ENCODE data around the gene CD8A.
"Not testable (repeated sequence)": the region's sequence is repeated elsewhere in the genome, so short reads cannot be mapped to it uniquely, and the experiment has no call there.

Gene CD8A

DNA sequence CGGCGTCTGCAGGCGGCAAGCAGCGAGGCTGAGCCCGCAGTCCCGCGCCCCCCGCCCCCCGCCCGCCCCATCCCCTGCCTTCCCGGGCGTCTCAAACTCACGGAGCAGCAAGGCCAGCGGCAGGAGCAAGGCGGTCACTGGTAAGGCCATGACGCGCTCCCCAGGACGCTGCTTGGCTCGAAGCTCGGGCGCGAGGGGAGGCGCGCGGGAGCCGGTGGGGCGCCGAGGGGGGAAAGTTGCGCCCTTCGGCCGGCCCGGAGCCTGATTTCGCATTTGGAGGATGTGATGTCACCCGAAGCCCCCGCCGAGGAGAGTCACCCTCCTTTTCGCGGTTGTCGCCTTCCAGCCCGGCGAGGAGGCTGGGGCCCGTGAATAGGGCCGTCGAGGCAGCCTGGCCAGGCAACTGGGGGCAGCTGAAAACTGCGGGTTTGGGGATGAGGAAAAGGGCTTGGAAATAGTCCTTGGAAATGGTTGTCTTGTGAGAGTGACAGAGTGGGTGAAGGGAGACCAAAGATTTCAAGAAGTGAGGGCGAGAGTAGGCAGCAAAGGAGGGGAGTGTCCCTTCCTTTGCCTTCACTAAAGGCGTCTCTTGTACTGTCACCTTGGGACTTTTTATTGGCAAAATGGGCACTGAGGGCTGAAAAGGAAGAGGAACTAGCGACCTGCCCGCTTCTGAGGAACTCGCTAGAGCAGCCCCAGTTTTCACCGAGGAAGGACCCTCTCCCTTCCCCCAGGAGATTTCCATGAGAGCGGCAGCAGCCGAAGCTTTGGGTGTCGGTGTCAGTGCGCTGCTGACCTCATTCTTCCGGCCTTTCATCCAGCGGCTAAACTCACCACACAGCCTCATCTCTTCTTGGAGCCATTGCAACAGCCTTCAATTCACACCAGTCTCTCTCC lies at the start of gene CD8A:
Gene CD8A (minus strand): TSS at position 238 of the 897 bp plus-strand sequence. CDS start 88 bp downstream, at position 150.
- no peak for FAIRE-seq
- DNase-seq (ENCODE audit: low spot score), result no peak

DNA sequence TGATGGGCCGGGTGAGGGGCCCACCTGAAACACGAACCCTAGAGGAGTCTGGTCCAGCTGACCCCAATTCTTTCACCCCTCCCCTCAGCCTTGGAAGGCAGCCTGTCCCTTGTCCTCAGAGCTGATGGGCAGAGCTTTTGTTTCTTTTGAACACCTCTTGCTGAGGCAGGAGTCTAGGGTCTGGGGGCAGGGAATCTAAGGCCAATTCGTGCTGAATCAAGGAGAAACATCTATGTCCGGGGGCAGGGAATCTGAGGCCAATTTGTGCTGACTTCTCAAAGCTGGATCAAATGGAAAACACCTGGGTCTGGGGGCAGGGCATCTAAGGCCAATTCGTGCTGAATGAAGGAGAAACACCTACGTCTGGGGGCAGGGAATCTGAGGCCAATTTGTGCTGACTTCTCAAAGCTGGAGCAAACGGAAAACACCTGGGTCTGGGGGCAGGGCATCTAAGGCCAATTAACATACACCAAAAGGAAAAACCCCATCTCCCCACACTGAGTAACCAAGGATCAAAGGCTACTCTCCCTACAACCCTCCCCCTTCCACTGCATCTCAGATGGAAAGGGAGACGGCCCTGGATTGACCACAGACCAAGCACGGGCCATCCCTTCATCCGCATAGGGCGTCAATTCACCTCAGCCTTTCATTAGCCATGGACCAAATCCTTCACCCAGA lies 49.3 kb upstream of the CD8A start:
- not testable (repeated sequence) for FAIRE-seq; DNase-seq (ENCODE audit: low spot score)

- DNase-seq (ENCODE audit: low spot score), result not testable (repeated sequence)
Observed at GRCh38 chr2:86839455-86839854, 48.7 kb upstream of the CD8A start.

DNA sequence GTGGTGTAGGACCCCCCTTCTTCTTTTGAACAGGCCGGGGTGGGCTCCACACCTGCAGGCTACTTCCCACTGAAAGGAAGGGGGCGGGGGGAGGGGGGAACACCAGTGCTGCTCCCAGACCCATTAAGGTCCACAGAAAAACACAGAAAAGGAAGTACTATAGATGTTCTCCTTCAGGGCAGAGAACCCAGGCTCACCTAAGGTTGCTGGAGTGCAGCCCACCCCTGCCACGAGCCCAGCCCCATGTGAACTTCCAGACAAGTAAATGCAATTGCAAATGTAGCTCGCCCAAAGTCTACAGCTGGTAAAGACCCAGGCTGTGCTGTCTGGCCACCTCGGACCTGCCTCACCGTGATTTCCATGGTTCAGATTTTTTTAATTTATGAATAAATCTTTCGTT lies 47.0 kb upstream of the CD8A start:
- FAIRE-seq; DNase-seq (ENCODE audit: low spot score): not testable (repeated sequence)

More at GRCh38 chr2:86839455-86839854, 48.7 kb upstream of the CD8A start:
- not testable (repeated sequence) for FAIRE-seq

- DNase-seq (ENCODE audit: low spot score), result peak; percentile 37
- peak; percentile 91 for FAIRE-seq
Observed at GRCh38 chr2:86836915-86837695, 46.4 kb upstream of the CD8A start.

DNA sequence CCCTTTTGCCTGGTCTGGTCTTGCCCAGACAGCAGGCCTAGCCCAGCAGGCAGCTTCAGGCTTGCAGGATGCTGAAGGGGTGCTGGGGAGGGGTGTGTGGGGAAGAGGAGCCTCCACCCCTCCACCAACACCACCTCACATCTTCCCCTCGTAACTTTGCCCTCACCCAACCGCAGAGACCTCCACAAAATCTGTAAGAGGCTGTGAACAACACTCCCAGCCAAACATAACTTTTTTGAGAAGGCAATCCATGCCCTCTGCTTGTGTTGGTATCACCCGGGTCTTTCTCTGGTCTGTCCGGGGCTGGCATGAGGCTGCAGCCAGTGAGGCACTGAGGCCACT lies 44.8 kb upstream of the CD8A start:
- not testable (repeated sequence) for FAIRE-seq; DNase-seq (ENCODE audit: low spot score)

GRCh38 chr2:86833315-86833714 lies 42.6 kb upstream of the CD8A start:
- DNase-seq (ENCODE audit: low spot score), result no peak
- FAIRE-seq, result no peak

DNA sequence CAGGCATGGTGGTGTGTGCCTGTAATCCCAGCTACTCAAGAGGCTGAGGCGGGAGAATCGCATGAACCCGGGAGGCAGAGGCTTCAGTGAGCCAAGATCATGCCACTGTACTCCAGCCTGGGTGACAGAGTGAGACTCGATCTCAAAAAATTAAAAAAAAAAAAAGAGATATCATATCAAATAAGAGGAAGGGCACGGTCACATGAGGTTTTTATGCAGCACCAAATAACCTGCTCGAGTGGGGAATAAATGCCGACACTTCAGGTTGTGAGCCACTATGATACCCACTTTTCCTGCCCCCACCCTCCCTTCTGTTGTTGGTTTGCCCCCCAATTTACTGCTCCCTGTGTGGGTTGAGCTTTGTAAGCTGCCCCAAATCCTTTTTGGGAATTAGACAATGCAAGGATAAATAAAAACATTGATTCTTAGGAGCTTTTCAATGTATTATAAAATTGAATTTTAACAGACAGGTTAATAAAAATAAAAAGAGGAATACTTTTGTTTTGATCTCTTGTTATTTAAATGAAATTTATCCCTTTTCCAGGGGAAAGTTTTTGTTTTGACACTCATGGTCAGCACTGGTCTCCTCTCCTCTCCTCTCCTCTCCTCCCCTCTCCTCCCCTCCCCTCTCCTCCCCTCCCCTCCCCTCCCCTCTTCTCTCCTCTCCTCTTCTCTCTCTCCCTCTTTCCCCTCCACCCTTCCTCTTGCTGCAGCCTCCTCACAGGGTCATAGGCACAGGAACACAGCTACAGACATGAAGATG lies 41.8 kb upstream of the CD8A start:
- no peak for FAIRE-seq
- no peak for DNase-seq (ENCODE audit: low spot score)

DNA sequence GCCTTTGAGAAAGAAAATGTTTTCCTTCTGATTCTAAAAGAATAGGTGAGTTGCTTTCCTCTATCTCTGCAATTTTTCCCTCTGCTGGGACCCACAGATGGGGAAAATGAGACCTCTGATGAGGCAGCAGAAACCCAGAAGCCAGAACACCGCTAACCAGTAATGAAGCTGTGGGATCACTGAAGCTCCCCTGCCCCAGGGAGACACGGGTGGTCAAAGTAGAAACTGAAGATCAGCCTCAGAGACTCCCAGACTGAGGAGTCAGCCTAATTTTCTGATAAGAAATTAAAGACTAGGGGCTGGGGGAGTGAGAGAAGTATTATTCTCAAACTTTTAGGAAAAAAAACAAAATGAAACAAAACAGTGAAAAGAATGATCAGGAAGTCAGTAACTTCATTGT lies 40.8 kb upstream of the CD8A start:
- DNase-seq (ENCODE audit: low spot score) (no peak), FAIRE-seq (no peak)

DNA sequence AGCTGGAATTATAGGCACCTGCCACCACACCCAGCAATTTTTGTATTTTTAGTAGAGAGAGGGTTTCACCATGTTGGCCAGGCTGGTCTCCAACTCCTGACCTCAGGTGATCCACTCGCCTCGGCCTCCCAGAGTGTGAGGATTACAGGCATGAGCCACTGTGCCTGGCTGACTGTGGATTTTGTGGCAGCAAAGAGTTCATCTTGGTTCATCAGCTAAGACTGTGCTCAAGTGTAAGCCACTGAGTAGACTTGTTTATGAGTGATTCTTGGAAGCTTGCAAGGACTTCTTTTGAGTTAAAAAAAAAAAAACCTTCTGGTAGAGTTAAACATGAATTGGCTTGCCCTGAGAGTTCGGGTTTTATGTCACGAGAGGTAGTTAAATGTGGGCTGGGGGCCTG lies 36.2 kb upstream of the CD8A start:
- no peak for DNase-seq (ENCODE audit: low spot score)

DNA sequence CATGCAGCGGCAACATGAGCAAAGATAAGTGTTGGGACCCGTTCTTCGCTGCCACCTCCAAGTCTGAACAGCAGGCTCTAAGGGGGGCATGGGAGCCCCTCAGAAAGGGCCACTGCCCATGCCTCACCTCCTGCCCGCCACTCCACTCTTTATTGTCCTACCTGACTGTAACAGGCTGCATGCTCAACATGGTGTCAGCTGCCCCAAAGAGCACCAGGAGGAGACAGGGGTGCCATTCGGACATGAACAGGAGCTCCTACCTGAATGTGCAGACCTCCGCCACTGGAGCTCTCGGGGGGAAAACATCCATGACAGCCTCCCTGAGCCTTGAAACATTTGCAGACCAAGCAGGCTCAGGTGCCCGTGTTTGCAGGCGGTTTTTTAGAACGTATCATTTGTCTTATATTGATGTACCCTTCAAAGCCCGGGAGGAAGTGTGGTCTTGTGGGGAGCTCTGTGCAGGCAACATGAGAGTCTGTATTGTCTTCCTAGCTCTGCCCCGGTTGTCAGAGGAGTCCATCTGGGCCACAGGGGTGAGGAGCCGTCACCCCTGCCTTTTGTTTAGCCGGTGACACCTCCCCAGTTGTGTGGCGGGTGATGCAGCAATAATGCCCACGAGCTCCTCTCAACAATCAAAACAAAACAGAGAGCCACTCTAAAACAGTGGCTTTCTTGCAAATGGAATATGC lies 35.1 kb upstream of the CD8A start:
- FAIRE-seq, result no peak
- no peak for DNase-seq (ENCODE audit: low spot score)

More for the DNA sequence above, 36.2 kb upstream of the CD8A start:
- no peak for FAIRE-seq

DNA sequence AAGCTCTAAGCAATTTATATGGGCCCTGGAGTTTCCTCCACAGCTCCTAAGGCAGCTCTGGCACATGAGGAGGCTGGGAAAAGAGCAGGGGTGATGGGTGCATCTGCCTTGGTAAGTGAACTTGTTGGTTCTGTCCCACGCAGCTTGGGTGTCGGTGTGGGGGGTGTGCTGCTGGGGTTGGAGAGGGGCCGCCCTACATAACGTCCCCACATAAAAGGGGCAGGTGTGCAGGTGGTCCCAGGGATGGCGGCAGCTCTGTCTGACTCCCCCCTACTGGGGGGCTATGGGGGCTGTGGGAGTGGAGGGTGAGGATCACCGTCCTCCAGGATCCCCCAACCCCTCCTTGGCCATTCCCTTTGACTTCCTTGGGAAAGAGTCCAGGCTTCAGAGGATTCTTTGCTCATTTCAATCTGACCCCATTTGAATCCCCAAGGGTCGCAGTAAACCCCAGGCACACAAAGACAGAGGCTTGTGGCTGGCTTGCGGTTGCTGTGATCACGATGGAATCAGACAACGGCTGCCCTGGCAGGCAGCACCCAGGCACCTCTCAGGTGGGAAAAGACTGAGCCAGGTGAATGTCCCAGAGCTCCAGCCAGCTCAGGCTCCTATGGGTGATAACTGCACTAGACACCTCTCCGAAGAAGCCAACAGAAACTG lies 34.5 kb upstream of the CD8A start:
- no peak for FAIRE-seq
- DNase-seq (ENCODE audit: low spot score), result no peak

DNA sequence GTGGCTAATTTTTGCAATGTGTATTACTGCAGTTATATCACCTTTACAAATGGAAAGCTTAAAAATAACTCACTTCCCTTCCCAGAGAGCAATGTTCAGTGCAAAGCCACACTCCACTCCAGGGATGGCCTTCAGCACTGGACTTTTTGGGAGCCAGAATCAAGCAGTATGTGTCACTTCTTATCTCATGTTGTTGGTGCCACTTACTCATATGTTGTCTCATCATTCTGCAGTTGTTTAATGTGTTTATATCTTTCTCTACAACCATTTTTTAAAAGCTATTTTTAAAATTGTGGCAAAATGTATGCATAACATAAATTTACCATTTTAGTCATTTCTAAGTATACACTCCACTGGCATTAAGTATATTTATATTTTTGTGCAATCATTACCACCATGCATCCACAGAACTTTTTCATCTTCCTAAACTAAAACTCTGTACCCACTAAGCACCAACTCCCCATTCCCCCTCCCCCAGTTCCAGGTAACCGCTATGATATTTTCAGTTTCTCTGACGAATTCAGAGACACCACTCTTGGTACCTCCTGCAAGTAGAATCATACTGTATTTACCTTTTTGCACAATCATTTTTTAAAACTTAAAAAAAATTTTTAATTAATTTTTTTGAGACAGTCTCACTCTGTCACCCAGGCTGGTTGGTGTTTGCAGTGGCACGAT lies 32.1 kb upstream of the CD8A start:
- FAIRE-seq (no peak), DNase-seq (ENCODE audit: low spot score) (no peak)

DNA sequence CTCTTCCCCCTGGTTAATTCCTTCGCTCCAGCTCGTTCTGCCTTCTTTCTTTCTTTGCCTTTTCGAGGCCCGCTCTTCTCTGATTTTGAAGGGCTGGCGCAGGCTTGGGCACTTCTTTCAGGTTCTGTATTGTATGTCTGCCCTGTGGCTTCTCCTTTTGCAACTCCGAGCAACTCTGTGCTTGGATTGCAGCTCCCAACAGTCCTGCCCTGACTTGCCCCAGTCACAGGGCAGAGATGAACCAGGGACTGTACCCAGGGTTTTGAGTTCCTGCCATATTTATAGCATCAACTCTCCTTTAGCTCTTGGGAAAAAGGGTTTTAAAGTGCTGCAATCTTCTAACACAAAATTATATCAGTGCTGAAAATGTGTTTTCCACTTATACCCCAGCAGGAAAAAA lies 31.1 kb upstream of the CD8A start:
- no peak for FAIRE-seq

DNA sequence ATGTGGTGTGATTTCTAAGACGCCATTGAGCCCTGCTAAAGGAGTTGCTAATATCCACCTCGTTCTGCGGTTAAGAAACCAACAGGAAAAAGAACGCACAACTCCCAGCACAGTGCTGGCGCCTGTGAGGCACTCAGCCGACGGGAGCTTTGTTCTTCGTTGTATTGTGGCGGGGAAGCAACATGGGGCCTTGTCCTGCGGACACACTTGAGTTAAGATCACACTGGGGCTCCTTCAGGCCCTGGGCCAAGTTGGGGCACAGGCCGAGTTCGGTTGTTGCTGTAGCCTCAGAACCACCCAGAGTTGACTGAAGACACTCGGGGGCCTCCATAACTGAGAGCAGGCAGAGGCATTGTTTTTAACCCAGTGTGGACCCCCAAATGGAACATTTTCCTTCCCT lies 30.6 kb upstream of the CD8A start:
- no peak for DNase-seq (ENCODE audit: low spot score)
- FAIRE-seq, result no peak

More for the DNA sequence above, 31.1 kb upstream of the CD8A start:
- DNase-seq (ENCODE audit: low spot score), result no peak

DNA sequence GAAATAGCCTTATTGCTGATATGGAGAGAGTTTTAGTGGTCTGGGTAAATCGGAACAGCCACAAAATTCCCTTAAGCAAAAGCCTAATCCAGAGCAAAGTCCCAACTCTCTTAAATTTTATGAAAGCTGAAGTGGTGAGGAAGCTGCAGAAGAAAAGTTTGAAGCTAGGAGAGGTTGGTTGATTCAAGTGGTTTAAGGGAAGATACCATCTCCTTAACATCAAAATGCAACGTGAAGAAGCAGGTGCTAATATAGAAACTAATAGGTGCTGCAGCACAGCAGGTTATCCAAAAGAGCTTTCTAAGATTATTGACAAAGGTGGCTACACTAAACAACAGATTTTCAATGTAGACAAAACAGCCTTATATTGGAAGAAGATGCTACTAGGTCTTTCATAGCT lies 28.2 kb upstream of the CD8A start:
- no peak for DNase-seq (ENCODE audit: low spot score)
- FAIRE-seq, result no peak

DNA sequence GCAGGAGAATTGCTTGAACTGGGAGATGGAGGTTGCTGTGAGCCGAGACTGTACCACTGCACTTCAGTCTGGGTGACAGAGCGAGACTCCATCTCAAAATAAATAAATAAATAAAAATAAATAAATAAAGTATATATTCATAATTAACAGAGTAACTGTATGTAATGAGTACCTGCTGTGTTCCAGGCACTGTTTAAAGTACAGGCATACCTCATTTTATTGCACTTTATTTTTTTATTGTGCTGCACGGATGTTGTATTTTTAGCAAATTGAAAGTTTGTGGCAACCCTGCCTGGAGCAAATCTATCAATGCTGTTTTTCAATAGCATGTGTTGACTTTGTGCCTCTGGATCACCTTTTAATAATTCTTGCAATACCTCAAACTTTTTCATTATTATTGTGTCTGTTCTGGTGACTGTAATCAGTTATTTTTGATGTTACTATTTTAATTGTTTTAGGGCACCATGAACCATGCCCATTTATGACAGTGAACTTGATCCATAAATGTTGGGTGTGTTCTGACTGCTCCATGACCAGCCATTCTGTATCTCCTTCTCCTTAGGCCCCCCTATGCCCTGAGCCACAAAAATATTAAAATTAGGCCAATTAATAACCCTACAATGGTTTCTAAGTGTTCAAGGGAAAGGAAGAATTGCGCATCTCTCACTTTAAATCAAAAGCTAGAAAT lies 27.5 kb upstream of the CD8A start:
- FAIRE-seq (no peak), DNase-seq (ENCODE audit: low spot score) (no peak)

DNA sequence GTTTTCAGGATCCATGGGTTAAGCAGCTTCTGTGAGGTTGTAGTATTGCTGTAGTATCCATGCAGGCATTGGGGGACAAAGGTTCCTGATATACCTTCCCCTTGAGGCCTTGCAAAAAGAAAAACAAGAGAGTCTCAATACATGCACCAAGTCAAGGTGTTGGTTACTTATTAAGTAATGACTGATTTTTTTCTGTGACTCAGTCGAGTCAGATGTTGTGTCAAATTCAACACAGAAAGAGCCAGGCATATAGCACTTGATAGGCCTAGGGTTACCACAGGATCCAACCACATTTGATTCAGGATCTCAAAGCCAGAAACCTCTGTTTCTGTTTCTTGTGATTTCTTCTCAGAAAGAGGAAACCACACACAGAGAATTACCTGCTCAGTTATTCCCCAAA lies 24.9 kb upstream of the CD8A start:
- FAIRE-seq (no peak), DNase-seq (ENCODE audit: low spot score) (no peak)
